Progenitor cell of endocrine pancreas (in vitro differentiated cells): Measurements from ENCODE around the gene TAB2. TPM values are rescaled to one million over a fixed set of nuclear protein-coding genes. Genes with fewer than 3 reads are reported as not detected.
"Not testable (repeated sequence)": the region's sequence is repeated elsewhere in the genome, so short reads cannot be mapped to it uniquely, and the experiment has no call there.

Source experiments
- DNase-seq: peaks from one replicate; pipeline ENCODE4 v3.0.0; 2021; ENCODE audit warnings: low spot score; ENCODE audit not compliant: unreplicated experiment
- H3K27ac Mint-ChIP-seq: 2 replicates; pipeline ENCODE4 v1.8.0; 2021; ENCODE audit warnings: mild to moderate bottlenecking, moderate library complexity, mixed read lengths
- H3K27me3 Mint-ChIP-seq: 2 replicates; pipeline ENCODE4 v1.8.0; 2021; ENCODE audit warnings: mixed read lengths
- H3K36me3 Mint-ChIP-seq: 2 replicates; pipeline ENCODE4 v1.8.0; 2022; ENCODE audit warnings: mixed read lengths; ENCODE audit not compliant: insufficient read depth
- H3K4me1 Mint-ChIP-seq: 2 replicates; pipeline ENCODE4 v1.8.0; 2021; ENCODE audit warnings: low read depth, mixed read lengths
- H3K4me3 Mint-ChIP-seq: 2 replicates; pipeline ENCODE4 v1.8.0; 2021; ENCODE audit warnings: low read depth, mild to moderate bottlenecking, moderate library complexity, mixed read lengths
- H3K9me3 Mint-ChIP-seq: 2 replicates; pipeline ENCODE4 v1.8.0; 2021; ENCODE audit warnings: low read depth, mixed read lengths
- CTCF ChIP-seq: fragments of 200-600 bp; sonication (generic); IDR thresholded peaks from one replicate; pipeline ENCODE4 v1.5.0; 2021; ENCODE audit warnings: antibody characterized with exemption, mild to moderate bottlenecking; ENCODE audit not compliant: unreplicated experiment
- total RNA-seq: library from RNA; stranded (reverse); gene quantifications from 2 replicates; pipeline ENCODE4 v1.2.1, GENCODE V29; 2021

Gene TAB2
- total RNA-seq, 1 donor from 2014 or later, result 58.0 TPM

- H3K27me3 Mint-ChIP-seq, result peaks cover 15% of the 10 kb centered on the region
- H3K9me3 Mint-ChIP-seq, result no peaks in the 10 kb centered on the region
- H3K4me1 Mint-ChIP-seq, result peaks cover 22% of the 10 kb centered on the region
Measured at GRCh38 chr6:149316108-149316727, 1.3 kb upstream of the TAB2 start.

GRCh38 chr6:149316740-149317643 is 520 bp upstream of the TAB2 start:
- Mint-ChIP-seq H3K27ac (peak overlapping the region; percentile 94), H3K36me3 (no peaks in the 10 kb centered on the region), H3K27me3 (peaks cover 15% of the 10 kb centered on the region), H3K4me3 (peak overlapping the region; percentile 85), H3K9me3 (no peaks in the 10 kb centered on the region), H3K4me1 (peaks cover 22% of the 10 kb centered on the region)
- TF ChIP-seq CTCF, result no peak
- DNase-seq, result peak; percentile 81

More at GRCh38 chr6:149316108-149316727, 1.3 kb upstream of the TAB2 start:
- no peak for DNase-seq
- H3K4me3 Mint-ChIP-seq, result peak overlapping the region; percentile 85
- H3K36me3 Mint-ChIP-seq, result no peaks in the 10 kb centered on the region
- TF ChIP-seq CTCF, result no peak
- H3K27ac Mint-ChIP-seq, result peak overlapping the region; percentile 94

DNA sequence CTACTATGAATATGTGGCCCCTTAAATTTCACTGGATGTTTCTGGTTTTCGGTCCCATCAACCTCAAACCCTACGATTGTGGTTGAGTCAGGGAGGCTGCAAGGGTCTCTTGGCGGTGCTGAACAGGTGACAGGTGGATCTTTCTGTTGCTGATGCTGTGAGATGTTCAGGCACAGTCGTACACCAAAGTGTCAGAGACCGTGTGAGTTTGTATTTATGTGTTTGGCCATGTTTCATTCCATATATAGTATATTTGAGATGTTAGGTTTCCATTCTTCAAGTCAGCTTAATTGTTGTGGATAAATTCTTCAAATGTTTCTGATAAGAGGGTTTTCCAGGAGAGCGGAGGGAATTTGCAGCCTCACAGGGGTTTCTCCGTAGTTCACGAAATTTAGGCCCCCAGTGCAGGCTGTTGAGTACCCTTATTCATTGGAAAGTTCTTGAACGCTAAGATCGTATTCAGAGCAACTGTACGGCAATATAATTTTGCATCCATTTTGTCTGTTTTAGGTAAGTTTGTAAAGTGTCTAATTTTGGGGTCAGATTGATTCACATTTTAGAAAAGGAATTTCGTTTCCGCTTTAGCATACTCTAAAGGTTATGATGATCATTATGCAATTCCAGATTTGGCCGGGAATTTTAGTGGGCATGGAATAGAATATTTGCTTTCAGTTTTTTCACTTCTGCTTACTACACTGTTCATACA is 1.2 kb downstream of the TAB2 start:
- no peaks in the 10 kb centered on the region for H3K36me3 Mint-ChIP-seq
- peaks cover 8% of the 10 kb centered on the region for H3K27me3 Mint-ChIP-seq
- H3K4me3 Mint-ChIP-seq, result peak overlapping the region; percentile 85
- peaks cover 30% of the 10 kb centered on the region for H3K4me1 Mint-ChIP-seq
- peak overlapping the region; percentile 94 for H3K27ac Mint-ChIP-seq
- DNase-seq, result no peak
- no peaks in the 10 kb centered on the region for H3K9me3 Mint-ChIP-seq
- no peak for TF ChIP-seq CTCF

DNA sequence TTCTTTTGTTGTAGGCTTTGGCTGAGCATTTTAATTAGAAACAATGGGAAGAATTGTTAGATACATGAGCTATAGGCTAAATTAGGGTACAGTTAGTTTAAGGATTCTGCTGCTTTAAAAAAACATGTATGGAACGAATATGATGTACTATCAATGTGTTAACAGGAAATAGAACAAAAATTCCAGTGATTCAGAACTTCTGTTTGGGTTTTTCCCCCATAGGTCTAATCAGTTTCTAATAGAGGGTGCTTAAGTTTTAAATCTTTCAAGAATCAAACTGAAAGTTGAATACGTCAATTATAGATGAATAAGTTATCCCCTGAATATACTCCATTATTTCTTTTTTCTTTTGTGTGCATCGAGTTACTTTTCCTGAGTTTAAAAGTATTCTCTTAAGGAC is 1.9 kb downstream of the TAB2 start:
- H3K36me3 Mint-ChIP-seq, result no peaks in the 10 kb centered on the region

DNA sequence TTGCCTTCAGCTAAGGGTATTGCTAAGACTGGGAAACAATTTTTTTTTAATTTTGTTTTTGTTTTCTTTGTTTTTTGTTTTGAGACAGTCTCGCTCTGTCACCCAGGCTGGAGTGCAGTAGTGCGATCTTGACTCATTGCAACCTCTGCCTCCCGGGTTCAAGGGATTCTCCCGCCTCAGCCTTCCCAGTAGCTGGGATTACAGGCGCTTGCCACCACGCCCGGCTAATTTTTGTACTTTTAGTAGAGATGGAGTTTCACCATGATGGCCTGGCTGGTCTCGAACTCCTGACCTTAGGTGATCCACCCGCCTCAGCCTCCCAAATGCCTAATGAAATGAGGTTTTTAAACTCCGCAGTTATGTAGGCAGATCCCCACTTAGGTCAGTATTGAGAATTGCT is 2.5 kb downstream of the TAB2 start:
- H3K4me3 Mint-ChIP-seq, result peak overlapping the region; percentile 85
- H3K36me3 Mint-ChIP-seq, H3K9me3 Mint-ChIP-seq, DNase-seq, H3K27ac Mint-ChIP-seq, H3K27me3 Mint-ChIP-seq: not testable (repeated sequence)
- H3K4me1 Mint-ChIP-seq, result peaks cover 36% of the 10 kb centered on the region

More for the DNA sequence above, 1.9 kb downstream of the TAB2 start:
- Mint-ChIP-seq H3K4me1 (peaks cover 35% of the 10 kb centered on the region), H3K27ac (no peak overlapping the region), H3K4me3 (peak overlapping the region; percentile 85), H3K27me3 (peaks cover 2% of the 10 kb centered on the region), H3K9me3 (no peaks in the 10 kb centered on the region)
- DNase-seq, result no peak
- TF ChIP-seq CTCF, result no peak
